Tibial nerve (tissue), 4 donors: ENCODE measurements around the gene THEMIS. TPM values are rescaled to one million over a fixed set of nuclear protein-coding genes. Genes with fewer than 3 reads are reported as not detected.

Experiments used
- DNase-seq, 2 donors: peaks; one replicate each; pipeline ENCODE4 v3.0.0-alpha.2; 2019; ENCODE audit warnings: low spot score in 2 of 2
- H3K27ac ChIP-seq, 4 donors: fragments of 200-600 bp; sonication (generic) in 3 of 4; one replicate each; pipeline ENCODE4 v1.5.1; 2017 to 2019; ENCODE audit warnings: mild to moderate bottlenecking in 1 of 4
- H3K27me3 ChIP-seq, 2 donors: fragments of 200-600 bp; sonication (generic) in 1 of 2; one replicate each; pipeline versions ENCODE4 v1.5.1 to v1.6.0; 2017 to 2019
- H3K36me3 ChIP-seq, 3 donors: fragments of 200-600 bp; sonication (generic); one replicate each; pipeline ENCODE4 v1.5.1; 2018 to 2019
- H3K4me1 ChIP-seq, 4 donors: fragments of 200-600 bp; sonication (generic) in 3 of 4; one replicate each; pipeline ENCODE4 v1.5.1; 2017 to 2019
- H3K4me3 ChIP-seq, 4 donors: fragments of 200-600 bp; sonication (generic) in 3 of 4; one replicate each; pipeline ENCODE4 v1.5.1; 2017 to 2019; ENCODE audit warnings: mild to moderate bottlenecking in 1 of 4, moderate library complexity in 1 of 4
- H3K9me3 ChIP-seq, 4 donors: fragments of 200-600 bp; sonication (generic) in 3 of 4; one replicate each; pipeline ENCODE4 v1.5.1; 2017 to 2019
- EP300 ChIP-seq, 2 donors: sonication (generic); formaldehyde crosslinking; IDR thresholded peaks; one replicate each; pipeline ENCODE4 v1.6.1; 2017; ENCODE audit warnings: antibody characterized with exemption in 2 of 2, mild to moderate bottlenecking in 1 of 2
- POLR2A ChIP-seq, 2 donors: fragments of 450-650 bp; IDR thresholded peaks; one replicate each; pipeline ENCODE4 v1.6.1; 2017; ENCODE audit warnings: antibody characterized with exemption in 2 of 2, mild to moderate bottlenecking in 2 of 2, moderate library complexity in 2 of 2
- WGBS, 2 donors: methylation state at CpG; one replicate each; pipeline ENCODE4 v1.1.5; 2018; 5-methylcytosine and 5-hydroxymethylcytosine counted together
- total RNA-seq, 4 donors: library from RNA; depleted of rRNA; stranded (reverse); fragments of >200 nt; gene quantifications; one replicate each; pipeline ENCODE4 v1.1.0, GENCODE V29; 2016
- TF ChIP-seq, protein P1 (sequence below), 5 experiments: fragments of 200-600 bp in 3 of 5; fragments of 450-650 bp in 2 of 5; sonication (generic) in 3 of 5; IDR thresholded peaks; one replicate each; pipeline ENCODE4 v1.5.1; 2016 to 2019; ENCODE audit warnings: antibody characterized with exemption in 5 of 5, mild to moderate bottlenecking in 3 of 5, moderate library complexity in 2 of 5

THEMIS gene
- total RNA-seq, 4 donors from 2014 or later, result 0.22 to 0.98 (median 0.57) TPM

GRCh38 chr6:127725821-127726220, 175.0 kb downstream of the THEMIS start:
- no peaks in the 10 kb centered on the region for H3K4me1 ChIP-seq
- H3K36me3 ChIP-seq, result no peaks in the 10 kb centered on the region
- TF ChIP-seq, protein P1, sequence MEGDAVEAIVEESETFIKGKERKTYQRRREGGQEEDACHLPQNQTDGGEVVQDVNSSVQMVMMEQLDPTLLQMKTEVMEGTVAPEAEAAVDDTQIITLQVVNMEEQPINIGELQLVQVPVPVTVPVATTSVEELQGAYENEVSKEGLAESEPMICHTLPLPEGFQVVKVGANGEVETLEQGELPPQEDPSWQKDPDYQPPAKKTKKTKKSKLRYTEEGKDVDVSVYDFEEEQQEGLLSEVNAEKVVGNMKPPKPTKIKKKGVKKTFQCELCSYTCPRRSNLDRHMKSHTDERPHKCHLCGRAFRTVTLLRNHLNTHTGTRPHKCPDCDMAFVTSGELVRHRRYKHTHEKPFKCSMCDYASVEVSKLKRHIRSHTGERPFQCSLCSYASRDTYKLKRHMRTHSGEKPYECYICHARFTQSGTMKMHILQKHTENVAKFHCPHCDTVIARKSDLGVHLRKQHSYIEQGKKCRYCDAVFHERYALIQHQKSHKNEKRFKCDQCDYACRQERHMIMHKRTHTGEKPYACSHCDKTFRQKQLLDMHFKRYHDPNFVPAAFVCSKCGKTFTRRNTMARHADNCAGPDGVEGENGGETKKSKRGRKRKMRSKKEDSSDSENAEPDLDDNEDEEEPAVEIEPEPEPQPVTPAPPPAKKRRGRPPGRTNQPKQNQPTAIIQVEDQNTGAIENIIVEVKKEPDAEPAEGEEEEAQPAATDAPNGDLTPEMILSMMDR (IDR thresholded peaks at IDR 0.05), result no peak
- TF ChIP-seq POLR2A (IDR thresholded peaks at IDR 0.05) (no peak), EP300 (IDR thresholded peaks at IDR 0.05) (no peak)
- DNase-seq, result no peak
- H3K27me3 ChIP-seq, result no peaks in the 10 kb centered on the region
- H3K4me3 ChIP-seq, result no peak overlapping the region
- H3K9me3 ChIP-seq, result no peaks in the 10 kb centered on the region
- 35 to 52% methylated on average over 1 of the region's 1 CpG for WGBS, 2 donors
- H3K27ac ChIP-seq, result no peak overlapping the region

DNA sequence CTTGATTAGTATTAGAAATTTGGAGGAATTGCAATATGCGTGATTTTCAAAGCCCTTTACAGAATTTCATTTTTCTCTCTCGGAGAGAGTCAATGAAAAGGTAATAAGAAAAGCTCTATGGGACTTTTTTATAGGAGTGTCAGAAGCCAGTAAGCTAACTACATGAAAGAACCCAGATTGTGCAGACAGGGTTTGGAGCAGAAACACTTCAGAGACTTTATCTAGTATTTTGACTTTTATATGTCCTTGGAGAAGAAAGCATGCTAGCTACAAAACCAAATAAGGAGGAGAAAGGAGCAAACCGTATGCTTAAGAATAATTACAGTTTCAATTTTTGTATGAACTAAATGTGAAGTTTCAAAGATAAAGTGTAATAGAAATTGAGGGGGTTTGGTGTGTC, 182.2 kb downstream of the THEMIS start:
- no peaks in the 10 kb centered on the region for H3K27me3 ChIP-seq
- no peaks in the 10 kb centered on the region for H3K36me3 ChIP-seq
- no peaks in the 10 kb centered on the region for H3K4me1 ChIP-seq
- H3K9me3 ChIP-seq, result no peaks in the 10 kb centered on the region
- TF ChIP-seq, protein P1 (IDR thresholded peaks at IDR 0.05), result no peak
- no peak for TF ChIP-seq POLR2A (IDR thresholded peaks at IDR 0.05)
- TF ChIP-seq EP300 (IDR thresholded peaks at IDR 0.05), result no peak
- no peak overlapping the region for H3K27ac ChIP-seq
- 77 to 81% methylated on average over 3 of the region's 3 CpGs for WGBS, 2 donors
- no peak overlapping the region for H3K4me3 ChIP-seq
- no peak for DNase-seq

DNA sequence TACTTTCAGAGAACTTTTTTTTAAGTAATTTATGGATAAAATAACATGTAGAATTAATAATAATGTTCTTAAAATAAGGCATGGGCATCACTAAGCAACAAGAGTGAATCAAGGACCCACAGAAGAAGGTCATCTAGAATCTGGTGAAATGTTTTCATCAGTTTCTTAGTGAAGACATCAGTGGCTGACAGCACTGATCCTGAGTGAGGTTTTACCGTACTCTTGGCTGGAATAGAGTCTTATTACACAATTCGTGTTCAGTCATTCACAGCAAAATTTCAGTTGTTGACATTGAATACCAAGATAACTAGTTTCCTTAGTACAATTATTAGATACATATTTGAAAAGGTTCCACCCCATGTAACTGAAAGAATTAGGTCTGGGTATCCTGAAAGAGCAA, 183.5 kb downstream of the THEMIS start:
- Histone ChIP-seq H3K4me3 (no peak overlapping the region), H3K27ac (no peak overlapping the region), H3K36me3 (no peaks in the 10 kb centered on the region), H3K4me1 (no peaks in the 10 kb centered on the region), H3K9me3 (no peaks in the 10 kb centered on the region), H3K27me3 (no peaks in the 10 kb centered on the region)
- TF ChIP-seq EP300 (IDR thresholded peaks at IDR 0.05), result no peak
- 85 to 91% methylated on average over 2 of the region's 2 CpGs for WGBS, 2 donors
- DNase-seq, result no peak

- no peak for DNase-seq
- no peak overlapping the region for H3K4me3 ChIP-seq
- 36 to 46% methylated on average over 2 of the region's 2 CpGs for WGBS, 2 donors
- H3K9me3 ChIP-seq, result no peaks in the 10 kb centered on the region
- H3K4me1 ChIP-seq, result no peaks in the 10 kb centered on the region
- no peak overlapping the region for H3K27ac ChIP-seq
- no peaks in the 10 kb centered on the region for H3K36me3 ChIP-seq
- TF ChIP-seq EP300 (IDR thresholded peaks at IDR 0.05) (no peak), POLR2A (IDR thresholded peaks at IDR 0.05) (no peak)
- TF ChIP-seq, protein P1 (IDR thresholded peaks at IDR 0.05), result no peak
- H3K27me3 ChIP-seq, result no peaks in the 10 kb centered on the region
Measured at GRCh38 chr6:127716465-127716864, 184.4 kb downstream of the THEMIS start.

- Histone ChIP-seq H3K4me1 (no peaks in the 10 kb centered on the region), H3K9me3 (no peaks in the 10 kb centered on the region), H3K4me3 (no peak overlapping the region), H3K36me3 (no peaks in the 10 kb centered on the region), H3K27ac (no peak overlapping the region), H3K27me3 (no peaks in the 10 kb centered on the region)
- WGBS, 2 donors, result 79 to 88% methylated on average over 3 of the region's 3 CpGs
- no peak for DNase-seq
- TF ChIP-seq POLR2A (IDR thresholded peaks at IDR 0.05), result no peak
- TF ChIP-seq, protein P1 (IDR thresholded peaks at IDR 0.05), result no peak
- TF ChIP-seq EP300 (IDR thresholded peaks at IDR 0.05), result no peak
Measured at GRCh38 chr6:127710668-127711067, 190.2 kb downstream of the THEMIS start.

DNA sequence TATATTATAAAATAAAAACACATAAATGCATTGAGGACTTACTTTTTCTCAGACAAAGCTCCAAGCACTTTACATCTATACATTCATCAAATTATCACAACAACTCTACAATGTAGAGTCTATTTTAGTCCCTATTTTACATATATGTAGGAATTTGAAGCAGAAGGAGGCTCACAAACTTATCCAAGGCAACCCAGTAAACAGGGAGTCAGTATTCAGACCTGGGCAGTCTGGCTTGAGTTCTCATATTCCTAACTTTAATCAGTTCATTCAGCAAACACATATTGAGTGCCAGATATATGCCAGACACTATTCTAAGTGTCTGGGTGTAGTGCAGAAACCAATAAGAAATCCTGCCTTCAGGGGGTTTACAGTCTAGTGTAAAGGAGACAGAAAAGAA, 194.6 kb downstream of the THEMIS start:
- H3K27me3 ChIP-seq, result no peaks in the 10 kb centered on the region
- H3K4me1 ChIP-seq, result no peaks in the 10 kb centered on the region
- H3K9me3 ChIP-seq, result peaks cover 0 to 3% (median 0%) of the 10 kb centered on the region in 4 donors
- no peak for DNase-seq
- no peak overlapping the region for H3K27ac ChIP-seq
- no peaks in the 10 kb centered on the region for H3K36me3 ChIP-seq
- no peak for TF ChIP-seq POLR2A (IDR thresholded peaks at IDR 0.05)
- TF ChIP-seq, protein P1 (IDR thresholded peaks at IDR 0.05), result no peak
- TF ChIP-seq EP300 (IDR thresholded peaks at IDR 0.05), result no peak
- no peak overlapping the region for H3K4me3 ChIP-seq
